Esophagus muscularis mucosa (tissue), 3 donors: ENCODE data around the gene MIF.

Experiments used
- CTCF ChIP-seq, 3 experiments: fragments of 200-600 bp in 2 of 3; fragments of 450-650 bp in 1 of 3; sonication (generic) in 2 of 3; IDR thresholded peaks; one replicate each; pipeline ENCODE4 v1.5.1; 2017 to 2019; ENCODE audit warnings: antibody characterized with exemption in 3 of 3, mild to moderate bottlenecking in 2 of 3, moderate library complexity in 1 of 3
- POLR2A ChIP-seq: fragments of 450-650 bp; IDR thresholded peaks from one replicate; pipeline ENCODE4 v1.6.1; 2017; ENCODE audit warnings: antibody characterized with exemption, moderate library complexity, mild to moderate bottlenecking, low read depth
- POLR2AphosphoS5 ChIP-seq, 2 donors: sonication (generic); formaldehyde crosslinking; IDR thresholded peaks; one replicate each; pipeline ENCODE4 v1.6.1; 2017; ENCODE audit warnings: antibody characterized with exemption in 2 of 2

DNA sequence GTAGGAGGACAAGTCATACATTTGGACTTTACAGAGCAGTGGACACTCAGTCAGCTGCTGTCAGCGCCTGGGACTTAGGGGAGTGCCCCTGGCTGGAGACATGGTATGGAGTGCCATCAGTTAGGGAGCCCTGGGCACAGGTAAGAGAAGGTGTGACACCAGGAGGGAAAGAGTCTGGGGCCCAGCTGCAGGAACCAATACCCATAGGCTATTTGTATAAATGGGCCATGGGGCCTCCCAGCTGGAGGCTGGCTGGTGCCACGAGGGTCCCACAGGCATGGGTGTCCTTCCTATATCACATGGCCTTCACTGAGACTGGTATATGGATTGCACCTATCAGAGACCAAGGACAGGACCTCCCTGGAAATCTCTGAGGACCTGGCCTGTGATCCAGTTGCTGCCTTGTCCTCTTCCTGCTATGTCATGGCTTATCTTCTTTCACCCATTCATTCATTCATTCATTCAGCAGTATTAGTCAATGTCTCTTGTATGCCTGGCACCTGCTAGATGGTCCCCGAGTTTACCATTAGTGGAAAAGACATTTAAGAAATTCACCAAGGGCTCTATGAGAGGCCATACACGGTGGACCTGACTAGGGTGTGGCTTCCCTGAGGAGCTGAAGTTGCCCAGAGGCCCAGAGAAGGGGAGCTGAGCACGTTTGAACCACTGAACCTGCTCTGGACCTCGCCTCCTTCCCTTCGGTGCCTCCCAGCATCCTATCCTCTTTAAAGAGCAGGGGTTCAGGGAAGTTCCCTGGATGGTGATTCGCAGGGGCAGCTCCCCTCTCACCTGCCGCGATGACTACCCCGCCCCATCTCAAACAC is 850 bp upstream of the MIF start:
- TF ChIP-seq CTCF (IDR thresholded peaks at IDR 0.05): no peak
- no peak for TF ChIP-seq POLR2A
- no peak for TF ChIP-seq POLR2AphosphoS5 (IDR thresholded peaks at IDR 0.05)
